HG03442 (cell line): ENCODE results near the gene MACROD2.

ENCODE experiments used
- ATAC-seq: cut with Tn5 transposase; IDR thresholded peaks from one replicate; pipeline ENCODE4 v1.9.1; 2021; ENCODE audit warnings: mild to moderate bottlenecking, moderate library complexity; ENCODE audit not compliant: unreplicated experiment

Gene MACROD2

GRCh38 chr20:15842872-15843271, 1847.6 kb downstream of the MACROD2 start:
- peak; percentile 70 for ATAC-seq

GRCh38 chr20:15843777-15844176, 1848.5 kb downstream of the MACROD2 start:
- ATAC-seq, result no peak

- no peak for ATAC-seq
Measured at GRCh38 chr20:15847196-15847784, 1852.0 kb downstream of the MACROD2 start.

GRCh38 chr20:15848126-15848525, 1852.8 kb downstream of the MACROD2 start:
- no peak for ATAC-seq

- ATAC-seq, result no peak
Measured at GRCh38 chr20:15848995-15849610, 1853.8 kb downstream of the MACROD2 start.

- no peak for ATAC-seq
Measured at GRCh38 chr20:15851576-15852215, 1856.4 kb downstream of the MACROD2 start.

GRCh38 chr20:15854911-15855310, 1859.6 kb downstream of the MACROD2 start:
- ATAC-seq, result no peak

GRCh38 chr20:15857173-15857784, 1862.0 kb downstream of the MACROD2 start:
- ATAC-seq, result peak; percentile 64

GRCh38 chr20:15859061-15859460, 1863.7 kb downstream of the MACROD2 start:
- no peak for ATAC-seq

GRCh38 chr20:15860850-15861249, 1865.5 kb downstream of the MACROD2 start:
- ATAC-seq, result no peak

GRCh38 chr20:15862178-15862577, 1866.9 kb downstream of the MACROD2 start:
- ATAC-seq, result no peak

- no peak for ATAC-seq
Measured at GRCh38 chr20:15863735-15864134, 1868.4 kb downstream of the MACROD2 start.

- no peak for ATAC-seq
Measured at GRCh38 chr20:15865553-15865952, 1870.2 kb downstream of the MACROD2 start.

- ATAC-seq, result no peak
Measured at GRCh38 chr20:15866916-15867730, 1871.8 kb downstream of the MACROD2 start.

GRCh38 chr20:15867899-15868298, 1872.6 kb downstream of the MACROD2 start:
- no peak for ATAC-seq

GRCh38 chr20:15875446-15875845, 1880.1 kb downstream of the MACROD2 start:
- no peak for ATAC-seq

- peak; percentile 66 for ATAC-seq
Measured at GRCh38 chr20:15882553-15882952, 1887.2 kb downstream of the MACROD2 start.

- ATAC-seq, result no peak
Measured at GRCh38 chr20:15886250-15886649, 1890.9 kb downstream of the MACROD2 start.

GRCh38 chr20:15887387-15887786, 1892.1 kb downstream of the MACROD2 start:
- no peak for ATAC-seq

GRCh38 chr20:15889061-15889460, 1893.7 kb downstream of the MACROD2 start:
- ATAC-seq, result no peak
